8988T (cell line): ENCODE results near the gene DYNC2I2.
A peak's percentile ranks its signal among the peaks of the same experiment; 100 is the strongest.

Source experiments
- DNase-seq: peaks from one replicate; pipeline ENCODE4 v3.0.0; 2011

DYNC2I2 gene

DNA sequence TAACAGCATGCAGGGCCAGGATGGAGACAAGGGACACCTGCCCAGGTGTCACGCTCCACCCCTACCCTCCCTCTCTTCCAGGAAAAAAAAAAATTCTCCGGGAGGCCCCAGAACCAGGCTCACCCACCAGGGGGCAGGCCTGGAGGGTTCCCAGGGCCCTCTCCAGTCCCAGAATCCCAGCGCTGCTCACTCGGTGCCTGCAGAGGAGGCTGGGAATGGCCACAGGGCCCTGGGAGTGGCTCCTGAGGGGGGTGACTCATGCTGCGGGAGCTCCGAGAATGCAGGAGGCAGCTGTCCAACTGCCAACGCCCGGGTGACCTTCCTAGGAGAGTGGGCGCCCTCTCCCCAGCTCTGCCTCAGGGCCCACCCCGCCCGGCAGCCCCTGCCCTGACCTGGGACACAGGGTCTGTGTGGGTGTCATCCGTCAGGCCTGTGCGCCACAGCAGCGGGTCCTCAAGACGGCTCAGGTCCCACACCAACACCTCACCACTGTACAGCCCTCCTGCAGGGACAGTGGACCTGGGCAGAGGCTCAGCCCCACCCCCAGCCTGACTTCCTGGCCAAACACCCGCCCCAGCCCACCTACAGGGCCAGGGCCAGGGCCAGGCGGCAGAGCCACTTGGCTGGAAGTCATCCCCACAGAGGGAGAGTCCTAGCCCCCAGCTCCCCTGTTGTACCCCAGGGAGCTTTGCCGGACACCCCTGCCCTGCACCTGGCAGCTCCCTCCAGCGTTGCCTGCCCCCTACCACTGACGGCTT is 21.2 kb downstream of the DYNC2I2 start:
- peak; percentile 78 for DNase-seq

DNA sequence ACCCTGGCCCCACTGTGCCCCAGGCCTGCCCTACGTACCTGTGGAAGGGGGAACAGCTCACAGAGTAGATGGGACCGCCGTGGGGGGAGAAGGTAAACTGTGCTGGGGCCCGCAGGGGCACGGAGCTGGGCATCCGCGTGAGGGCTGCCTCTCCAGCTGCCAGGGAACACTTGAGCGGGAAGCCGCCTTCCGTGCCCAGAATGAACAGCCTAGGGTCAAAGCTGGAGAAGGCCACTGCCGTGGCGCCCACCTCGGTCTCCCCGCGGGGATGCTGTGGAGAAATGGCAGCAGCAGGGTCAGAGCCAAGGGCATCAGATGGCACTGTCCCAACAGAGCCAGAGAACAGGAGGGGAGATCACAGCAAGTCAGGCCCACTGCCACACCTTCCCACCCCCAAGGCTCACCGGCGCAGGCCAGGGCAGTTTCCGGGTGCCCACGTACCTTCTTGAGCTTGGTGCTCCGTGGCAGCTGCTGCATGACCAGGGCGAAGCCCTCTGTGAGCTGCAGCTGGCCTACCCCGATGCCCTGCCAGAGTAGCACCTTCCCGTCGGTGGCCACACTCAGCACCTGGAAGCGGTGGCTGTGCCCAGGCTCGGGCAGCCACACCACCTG is 21.9 kb downstream of the DYNC2I2 start:
- no peak for DNase-seq

DNA sequence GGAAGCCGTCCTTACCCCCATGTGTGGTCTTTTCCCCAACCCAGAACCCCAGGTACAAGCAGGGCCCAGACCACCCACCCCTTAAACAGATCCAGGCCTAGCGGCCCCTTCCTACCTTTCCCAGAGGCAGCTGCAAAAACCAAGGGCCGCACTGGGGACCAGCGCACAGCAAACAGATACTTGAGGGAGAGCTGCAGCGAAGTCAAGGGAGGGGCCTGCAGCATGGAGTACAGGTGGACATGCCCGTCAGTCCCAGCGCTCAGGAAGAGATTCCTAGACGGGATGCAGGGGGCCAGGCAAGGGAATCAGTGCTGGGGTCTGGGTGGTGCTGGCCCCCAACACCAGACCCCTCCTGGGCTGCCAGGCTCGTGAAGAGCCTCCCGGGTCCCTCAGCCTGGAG is 22.5 kb downstream of the DYNC2I2 start:
- no peak for DNase-seq

DNA sequence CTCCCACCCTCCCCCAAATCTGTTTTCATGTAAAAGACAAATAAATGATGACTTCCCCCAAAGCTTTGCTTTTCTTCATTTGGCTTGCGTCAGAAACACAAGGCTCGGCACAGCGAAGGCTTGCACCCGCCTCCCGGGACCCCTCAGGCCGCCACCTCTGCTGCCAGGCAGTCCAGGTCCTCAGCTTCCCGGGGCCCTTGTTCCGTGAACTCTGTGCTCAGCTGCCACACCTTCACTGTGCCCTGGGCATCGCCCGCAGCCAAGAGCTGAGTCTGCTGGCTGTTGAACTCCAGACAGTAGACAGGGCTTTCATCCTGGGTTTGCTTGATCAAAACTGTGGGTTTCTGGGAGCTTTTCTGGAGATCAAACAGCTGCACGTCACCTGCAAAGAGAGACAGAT is 23.0 kb downstream of the DYNC2I2 start:
- no peak for DNase-seq

DNA sequence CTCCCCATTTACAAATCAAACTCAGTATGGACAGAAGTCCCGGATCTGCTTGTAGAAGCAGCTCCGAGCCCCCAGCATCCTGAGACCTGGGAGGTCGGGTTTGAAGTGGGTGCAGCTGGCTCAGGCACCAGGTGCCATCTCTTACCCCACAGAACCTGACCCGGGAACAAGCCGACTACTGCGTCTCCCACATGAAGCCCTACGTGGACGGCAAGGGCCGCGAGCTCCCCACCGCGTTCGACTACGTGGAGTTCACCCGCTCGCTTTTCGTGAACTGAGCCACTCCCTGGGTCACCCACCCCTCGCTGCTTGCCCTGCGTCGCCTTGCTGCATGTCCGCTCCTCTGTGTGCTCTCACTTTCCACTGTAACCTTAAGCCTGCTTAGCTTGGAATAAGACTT is 23.6 kb downstream of the DYNC2I2 start:
- no peak for DNase-seq

DNA sequence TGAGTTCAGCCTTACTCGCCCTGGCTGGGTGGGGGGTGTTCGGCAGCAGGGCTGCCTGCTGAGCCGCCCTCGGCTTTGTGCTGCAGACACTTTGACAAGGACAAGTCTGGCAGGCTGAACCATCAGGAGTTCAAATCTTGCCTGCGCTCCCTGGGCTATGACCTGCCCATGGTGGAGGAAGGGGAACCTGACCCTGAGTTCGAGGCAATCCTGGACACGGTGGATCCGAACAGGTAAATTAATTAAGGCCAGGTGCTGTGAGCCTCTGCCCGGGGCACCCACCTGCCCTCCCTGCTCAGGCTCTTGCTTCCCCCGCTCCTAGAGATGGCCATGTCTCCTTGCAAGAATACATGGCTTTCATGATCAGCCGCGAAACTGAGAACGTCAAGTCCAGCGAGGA is 24.2 kb downstream of the DYNC2I2 start:
- no peak for DNase-seq

DNA sequence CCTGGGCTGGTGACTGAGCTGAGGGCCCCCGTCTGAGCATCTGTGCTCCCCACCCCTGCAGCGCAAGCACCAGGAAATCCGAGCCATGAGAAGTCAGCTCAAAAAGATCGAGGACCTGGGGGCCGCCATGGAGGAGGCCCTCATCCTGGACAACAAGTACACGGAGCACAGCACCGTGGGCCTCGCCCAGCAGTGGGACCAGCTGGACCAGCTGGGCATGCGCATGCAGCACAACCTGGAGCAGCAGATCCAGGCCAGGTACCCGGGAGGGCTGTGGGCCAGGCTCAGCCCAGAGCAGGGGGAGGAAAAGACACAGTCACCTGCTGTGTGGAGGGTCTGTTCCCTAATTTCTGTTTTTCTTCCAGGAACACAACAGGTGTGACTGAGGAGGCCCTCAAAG is 24.6 kb downstream of the DYNC2I2 start:
- DNase-seq, result no peak

DNA sequence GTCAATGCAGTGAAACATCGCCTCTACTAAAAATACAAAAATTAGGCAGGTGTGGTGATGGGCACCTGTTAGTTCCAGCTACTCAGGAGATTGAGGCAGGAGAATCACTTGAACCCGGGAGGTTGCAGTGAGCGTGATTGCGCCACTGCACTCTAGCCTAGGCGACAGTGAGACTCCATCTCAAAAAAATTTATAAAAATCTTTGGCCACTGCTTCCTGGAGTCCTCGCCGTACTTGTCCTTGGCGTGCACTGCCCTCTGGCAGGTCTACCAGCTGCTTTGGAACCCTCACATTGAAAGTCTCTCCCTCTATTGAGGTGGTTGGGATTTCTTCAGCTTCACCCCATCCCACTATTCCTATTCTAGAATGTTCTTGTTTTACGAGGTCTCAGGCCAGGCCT is 25.0 kb downstream of the DYNC2I2 start:
- DNase-seq, result no peak

DNA sequence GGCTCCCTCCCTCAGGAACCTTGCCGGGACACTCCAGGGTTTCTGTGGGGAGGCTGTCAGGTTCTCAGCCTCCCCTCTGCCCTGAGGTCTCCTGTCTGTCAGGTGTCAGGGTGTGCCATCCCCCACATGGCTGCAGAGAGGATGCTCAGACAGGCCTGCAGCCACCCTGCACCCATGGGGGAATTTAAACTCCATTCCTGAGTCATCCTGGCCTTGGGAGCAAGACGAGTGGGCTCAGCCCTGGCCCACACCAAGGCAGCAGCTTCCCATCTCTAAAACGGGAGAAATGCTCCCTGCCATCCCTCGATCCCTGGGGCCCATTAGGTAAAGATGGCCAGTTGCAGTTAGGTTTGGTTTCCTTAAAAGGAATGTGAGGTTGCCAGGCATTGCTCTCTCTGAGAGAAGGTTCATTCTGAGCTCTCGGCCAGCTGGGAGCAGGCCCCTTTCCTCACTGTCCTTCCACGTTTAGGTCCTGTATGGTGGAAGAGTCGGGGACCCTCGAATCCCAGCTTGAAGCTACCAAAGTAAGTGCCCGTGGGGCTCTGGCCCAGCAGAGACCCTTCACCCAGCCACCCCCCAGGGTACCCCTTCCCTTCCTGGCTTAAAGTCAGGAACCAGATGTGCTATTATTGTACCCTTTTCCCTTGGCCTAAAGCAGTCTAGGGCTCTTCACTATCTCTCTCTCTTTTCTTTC is 26.6 kb downstream of the DYNC2I2 start:
- no peak for DNase-seq

DNA sequence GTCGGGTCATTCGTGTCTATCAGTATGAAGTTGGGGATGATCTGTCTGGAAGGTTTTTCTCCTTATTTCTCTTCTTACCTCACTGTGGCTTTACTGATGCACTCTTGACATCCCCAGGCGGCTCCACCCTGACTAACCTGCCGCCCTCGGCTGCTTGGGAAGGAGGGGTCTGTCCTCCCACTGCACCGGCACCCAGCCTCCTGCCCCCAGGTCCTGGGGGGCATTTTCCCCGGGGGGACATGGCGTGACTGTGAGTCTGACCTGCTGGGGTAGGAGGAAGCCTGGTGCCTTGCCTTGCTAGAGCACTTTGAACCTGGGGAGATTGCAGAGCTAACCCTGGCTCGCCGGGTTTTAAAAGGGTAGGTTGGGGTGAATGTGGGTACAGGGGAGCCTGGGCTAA is 27.5 kb downstream of the DYNC2I2 start:
- no peak for DNase-seq

DNA sequence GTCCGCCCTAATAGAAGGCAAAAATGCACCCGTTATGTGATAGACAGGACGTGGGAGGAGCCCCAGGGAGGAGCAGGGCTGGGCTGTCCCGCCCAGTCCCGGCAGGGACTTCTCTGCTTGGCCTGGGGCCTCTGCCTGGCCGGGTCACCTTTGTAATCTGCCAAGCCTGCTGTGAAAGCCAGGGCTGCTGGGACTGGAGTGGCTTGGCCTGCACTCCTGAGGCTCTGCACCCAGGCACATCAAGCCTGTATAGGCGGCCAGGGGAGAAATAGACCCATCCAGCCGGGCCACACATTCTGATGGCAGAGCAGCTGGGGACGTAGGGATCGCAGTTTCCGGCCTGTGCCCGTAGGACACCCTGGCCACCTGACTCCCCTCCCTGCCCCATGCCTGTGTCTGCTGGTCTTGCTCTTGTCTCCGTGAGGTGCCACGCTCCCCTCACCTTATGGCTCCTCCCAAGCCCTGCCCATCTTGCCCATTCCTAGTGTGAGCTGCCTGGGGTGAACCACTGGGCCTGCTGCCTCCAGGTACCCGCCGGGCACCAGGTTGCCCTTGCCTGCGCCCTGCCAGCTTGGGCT is 28.1 kb downstream of the DYNC2I2 start:
- no peak for DNase-seq

DNA sequence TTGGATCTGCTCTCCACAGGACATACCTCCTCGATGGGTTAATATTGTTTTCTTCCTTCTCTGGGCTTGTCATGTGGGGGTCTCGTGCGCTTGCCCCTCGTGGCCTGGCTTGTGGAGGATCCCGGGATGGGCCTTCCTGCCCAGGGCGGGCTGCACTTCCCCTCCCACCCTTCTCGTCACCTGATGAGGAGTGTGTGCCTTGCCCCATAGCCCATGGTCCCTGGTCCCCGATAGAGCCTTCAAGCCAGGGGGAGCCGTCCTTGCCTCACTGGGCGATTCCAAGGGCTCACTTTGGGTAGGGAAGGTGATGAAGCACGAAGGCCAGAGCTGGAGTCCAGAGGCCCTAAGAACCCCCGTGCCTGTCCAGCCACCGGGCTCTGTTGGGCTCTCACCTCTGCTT is 28.7 kb downstream of the DYNC2I2 start:
- DNase-seq, result no peak

DNA sequence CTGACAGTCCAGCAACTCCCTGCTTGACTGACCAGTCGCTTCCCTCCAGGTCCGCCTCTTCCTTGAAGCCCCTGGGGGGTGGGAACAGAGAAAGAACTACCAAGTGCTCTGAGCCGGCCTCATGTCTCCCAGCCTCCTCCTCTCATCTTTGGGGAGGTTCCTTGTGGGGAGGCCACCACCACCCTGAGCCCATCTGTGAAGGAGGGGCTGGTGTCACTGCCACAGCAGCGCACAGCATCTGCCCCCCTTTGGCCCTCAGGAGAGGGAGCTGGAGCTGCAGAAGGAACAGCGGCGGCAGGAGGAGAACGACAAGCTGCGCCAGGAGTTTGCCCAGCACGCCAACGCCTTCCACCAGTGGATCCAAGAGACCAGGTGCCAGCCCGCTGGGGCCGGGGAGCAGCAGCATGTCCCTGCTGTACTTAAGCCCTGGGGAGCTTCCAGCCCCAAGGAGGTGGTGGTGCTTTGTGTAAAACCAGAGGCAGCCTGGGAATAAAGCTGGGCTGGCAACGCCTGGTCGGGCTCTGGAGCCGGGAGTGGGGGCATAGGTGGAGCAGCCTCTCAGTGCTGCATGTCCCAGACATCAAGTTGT is 29.4 kb downstream of the DYNC2I2 start:
- no peak for DNase-seq

DNA sequence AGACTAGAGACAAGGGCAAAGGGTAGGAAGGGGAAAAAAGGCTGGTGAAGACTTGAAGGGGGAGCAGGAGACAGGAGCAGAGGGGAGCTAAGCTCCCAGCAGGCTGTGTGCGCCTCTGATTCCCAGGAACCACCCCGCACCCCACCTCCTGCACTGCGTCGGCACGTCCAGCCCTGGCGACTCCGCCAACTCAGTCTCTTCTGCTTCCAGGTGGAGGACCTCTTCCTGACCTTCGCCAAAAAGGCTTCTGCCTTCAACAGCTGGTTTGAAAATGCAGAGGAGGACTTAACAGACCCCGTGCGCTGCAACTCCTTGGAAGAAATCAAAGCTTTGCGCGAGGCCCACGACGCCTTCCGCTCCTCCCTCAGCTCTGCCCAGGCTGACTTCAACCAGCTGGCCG is 30.5 kb downstream of the DYNC2I2 start:
- no peak for DNase-seq

DNA sequence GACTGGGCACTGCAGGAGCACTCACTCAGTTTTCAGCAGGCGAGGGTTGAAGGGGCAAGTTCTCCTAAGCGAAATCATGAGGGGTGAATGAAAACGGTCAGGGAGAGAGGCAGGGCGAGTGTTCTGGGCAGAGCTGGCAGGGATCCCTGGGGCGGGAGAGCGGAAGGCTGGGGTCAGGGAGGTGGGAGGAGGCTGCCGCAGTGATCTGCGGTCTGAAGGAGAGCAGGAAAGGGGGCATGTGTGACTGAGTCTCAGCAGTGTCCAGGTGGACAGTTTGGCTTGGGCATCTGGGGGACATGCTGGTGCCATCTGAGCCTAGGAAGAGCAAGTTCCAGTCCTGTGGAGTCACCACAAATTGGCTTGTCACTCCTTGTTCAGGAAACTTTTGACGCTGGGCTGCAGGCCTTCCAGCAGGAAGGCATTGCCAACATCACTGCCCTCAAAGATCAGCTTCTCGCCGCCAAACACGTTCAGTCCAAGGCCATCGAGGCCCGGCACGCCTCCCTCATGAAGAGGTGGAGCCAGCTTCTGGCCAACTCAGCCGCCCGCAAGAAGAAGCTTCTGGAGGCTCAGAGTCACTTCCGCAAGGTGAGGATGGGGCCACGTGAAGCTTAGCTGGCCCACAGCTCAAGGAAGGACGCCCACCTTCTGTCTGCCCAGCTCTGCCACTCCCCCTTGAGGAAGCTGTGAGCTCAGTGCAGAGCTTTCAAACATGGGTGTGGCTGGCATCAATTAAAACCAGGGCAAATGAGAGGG is 31.1 kb downstream of the DYNC2I2 start:
- no peak for DNase-seq

DNA sequence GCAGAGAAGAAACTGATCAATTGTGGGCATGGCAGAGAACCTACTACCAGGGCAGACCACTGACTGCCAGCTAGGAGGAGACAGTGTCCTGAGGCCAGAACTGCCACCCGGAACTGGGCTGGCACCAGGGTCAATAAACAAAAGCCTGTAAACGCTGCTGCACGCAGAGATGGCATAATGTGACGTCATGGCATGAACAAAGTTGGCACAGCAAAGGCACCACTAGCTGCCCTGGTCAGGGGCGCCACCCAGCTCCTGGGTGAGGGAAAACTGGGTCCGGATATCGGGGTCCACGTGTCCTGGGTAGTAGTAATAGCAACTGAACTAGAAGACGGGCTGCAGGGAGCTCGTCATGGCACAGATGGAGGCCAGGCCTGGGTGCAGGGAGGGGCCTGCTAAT is 32.1 kb downstream of the DYNC2I2 start:
- no peak for DNase-seq

DNA sequence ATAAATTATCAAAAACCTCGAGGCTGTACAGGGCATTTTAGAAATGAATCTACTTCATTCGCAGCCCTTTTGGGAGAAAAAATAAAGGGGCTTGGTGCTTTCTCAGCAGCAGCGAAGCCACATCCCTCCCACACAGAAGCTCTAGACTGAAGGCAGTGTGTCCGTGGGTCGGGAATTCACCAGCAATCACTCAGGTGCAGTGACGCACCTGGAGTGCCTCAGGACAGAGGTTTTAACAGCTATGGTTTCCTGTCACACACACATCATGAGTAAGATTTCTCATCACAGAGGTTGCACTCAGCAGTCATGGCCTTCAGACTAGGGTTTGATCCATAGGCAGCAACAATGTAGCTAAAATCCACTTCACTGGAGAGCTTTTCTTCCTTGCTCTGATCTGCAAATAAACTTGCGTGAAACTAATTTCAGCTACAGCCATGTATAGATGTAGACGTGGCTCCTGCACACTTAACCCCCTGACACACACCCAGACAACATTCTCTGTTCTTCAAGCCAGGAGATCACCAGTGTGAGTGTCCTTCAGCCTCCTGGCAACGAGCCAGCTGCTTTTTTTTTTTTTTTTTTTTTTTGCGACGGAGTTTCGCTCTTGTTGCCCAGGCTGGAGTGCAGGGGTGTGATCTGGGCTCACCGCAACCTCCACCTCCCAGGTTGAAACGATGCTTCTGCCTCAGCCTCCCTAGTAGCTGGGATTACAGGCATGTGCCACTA is 34.8 kb downstream of the DYNC2I2 start:
- DNase-seq, result no peak

DNA sequence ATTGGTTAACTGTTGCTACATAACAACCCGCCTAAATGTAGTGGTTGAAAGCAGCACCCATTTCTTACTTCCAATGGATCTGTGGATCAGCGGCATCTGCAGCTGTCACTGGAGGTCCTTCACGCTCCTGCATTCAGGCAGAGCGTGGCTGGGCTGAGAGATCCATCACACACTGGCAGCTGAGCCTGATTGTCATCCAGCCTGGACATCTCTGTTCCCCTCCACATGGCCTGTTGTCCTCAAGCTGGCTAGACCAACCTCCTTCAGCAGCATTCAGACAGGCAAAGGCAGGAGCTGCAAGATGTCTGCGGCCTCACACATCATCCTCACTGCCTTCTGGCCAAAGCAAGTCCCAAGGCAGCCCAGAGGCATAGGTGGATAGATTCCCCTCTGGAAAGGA is 36.9 kb downstream of the DYNC2I2 start:
- DNase-seq, result no peak

DNA sequence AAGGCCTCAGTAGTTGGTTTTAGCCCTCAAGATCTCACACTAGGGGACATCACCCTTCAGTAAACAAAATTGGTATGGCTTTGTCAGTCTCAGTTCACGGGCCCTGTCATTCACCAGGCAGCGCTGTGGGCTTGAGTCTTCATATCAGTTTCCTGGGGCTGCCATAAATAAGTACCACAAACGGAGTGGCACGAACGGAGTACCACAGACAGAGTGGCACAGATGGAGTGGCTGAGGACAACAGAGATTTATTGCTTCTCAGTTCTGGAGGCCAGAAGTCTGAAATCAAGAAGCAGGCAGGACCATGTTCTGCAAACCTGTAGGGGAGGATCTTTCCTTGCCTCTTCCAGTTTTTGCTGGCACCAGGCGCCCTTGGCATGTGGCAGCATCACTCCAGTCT is 37.5 kb downstream of the DYNC2I2 start:
- DNase-seq, result no peak

DNA sequence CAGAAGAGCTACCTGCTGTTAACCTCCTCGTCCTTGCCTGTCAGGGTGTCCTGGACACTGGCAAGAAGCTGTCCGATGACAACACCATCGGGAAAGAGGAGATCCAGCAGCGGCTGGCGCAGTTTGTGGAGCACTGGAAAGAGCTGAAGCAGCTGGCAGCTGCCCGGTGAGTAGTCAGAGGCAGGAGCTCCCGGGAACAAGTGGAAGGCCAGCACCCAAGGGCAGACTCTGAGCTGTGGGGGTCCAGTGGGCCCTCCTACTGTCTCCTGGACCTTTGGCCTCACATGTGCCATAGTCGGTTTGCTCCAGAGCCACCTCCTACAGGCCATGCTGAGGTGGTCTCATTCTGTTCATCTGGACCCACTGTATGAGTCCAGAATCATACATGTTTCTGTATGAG is 38.7 kb downstream of the DYNC2I2 start:
- no peak for DNase-seq

DNA sequence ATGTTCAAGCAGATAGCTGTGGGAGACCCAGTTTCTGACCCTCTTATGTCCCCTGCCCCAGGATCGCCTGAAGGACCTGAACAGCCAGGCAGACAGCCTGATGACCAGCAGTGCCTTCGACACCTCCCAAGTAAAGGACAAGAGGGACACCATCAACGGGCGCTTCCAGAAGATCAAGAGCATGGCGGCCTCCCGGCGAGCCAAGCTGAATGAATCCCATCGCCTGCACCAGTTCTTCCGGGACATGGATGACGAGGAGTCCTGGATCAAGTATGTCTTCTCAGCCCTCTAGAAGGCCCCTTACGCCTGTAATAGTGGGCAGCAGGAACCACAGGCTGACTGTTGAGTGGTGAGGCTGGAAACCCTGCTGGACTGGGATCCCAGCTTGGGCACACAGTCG is 41.1 kb downstream of the DYNC2I2 start:
- no peak for DNase-seq

DNA sequence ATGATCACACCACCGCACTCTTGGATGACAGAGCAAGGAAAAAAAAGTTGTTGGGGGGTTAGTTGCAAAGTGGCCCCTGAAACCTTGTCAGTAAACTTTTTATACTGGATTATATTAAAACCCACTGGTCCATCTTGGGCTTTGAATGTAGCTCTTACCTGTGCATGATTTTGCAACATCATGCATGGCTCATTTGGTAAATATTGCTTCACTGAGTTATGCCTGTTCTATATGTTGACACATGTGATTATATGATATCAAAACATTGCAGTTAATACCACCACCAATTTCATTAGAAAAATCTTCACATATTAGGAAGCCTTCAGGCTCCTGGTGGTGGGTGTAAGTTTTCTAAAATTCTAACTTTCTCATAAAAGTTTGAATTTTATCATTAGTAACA is 41.9 kb downstream of the DYNC2I2 start:
- DNase-seq, result no peak
